HUES6 (cell line): ENCODE measurements around the gene SMARCA4.

ENCODE experiments used
- H3K27ac ChIP-seq: 2 replicates; pipeline ENCODE4 v1.7.0; 2013; ENCODE audit warnings: low read depth, mild to moderate bottlenecking, low read length, inconsistent platforms
- H3K27me3 ChIP-seq: 2 replicates; pipeline ENCODE4 v1.6.1; 2013; ENCODE audit warnings: low read length; ENCODE audit not compliant: control insufficient read depth, insufficient read depth
- H3K36me3 ChIP-seq: 2 replicates; pipeline ENCODE4 v1.6.1; 2013; ENCODE audit warnings: low read length; ENCODE audit not compliant: control insufficient read depth, insufficient read depth
- H3K4me1 ChIP-seq: 2 replicates; pipeline ENCODE4 v1.6.1; 2013; ENCODE audit warnings: low read length; ENCODE audit not compliant: control insufficient read depth, insufficient read depth
- H3K4me3 ChIP-seq: 2 replicates; pipeline ENCODE4 v1.5.1; 2013; ENCODE audit warnings: low read depth, low read length
- H3K9ac ChIP-seq: one replicate; pipeline ENCODE4 v1.6.1; 2013; ENCODE audit warnings: mild to moderate bottlenecking, low read length
- H3K9me3 ChIP-seq: 2 replicates; pipeline ENCODE4 v1.6.1; 2013; ENCODE audit warnings: low read depth, low read length; ENCODE audit not compliant: control insufficient read depth, insufficient read depth

Gene SMARCA4

GRCh38 chr19:11054200-11054599 lies 93.4 kb downstream of the SMARCA4 start:
- Histone ChIP-seq H3K4me3 (no peak overlapping the region), H3K36me3 (peaks cover 77% of the 10 kb centered on the region), H3K4me1 (no peaks in the 10 kb centered on the region), H3K9ac (no peak overlapping the region), H3K9me3 (no peaks in the 10 kb centered on the region), H3K27me3 (no peaks in the 10 kb centered on the region), H3K27ac (no peak overlapping the region)

GRCh38 chr19:11054628-11055027 lies 93.8 kb downstream of the SMARCA4 start:
- H3K9ac ChIP-seq, result no peak overlapping the region
- no peak overlapping the region for H3K27ac ChIP-seq
- H3K9me3 ChIP-seq, result no peaks in the 10 kb centered on the region
- H3K4me3 ChIP-seq, result no peak overlapping the region
- peaks cover 77% of the 10 kb centered on the region for H3K36me3 ChIP-seq
- no peaks in the 10 kb centered on the region for H3K27me3 ChIP-seq
- H3K4me1 ChIP-seq, result no peaks in the 10 kb centered on the region

- Histone ChIP-seq H3K9ac (no peak overlapping the region), H3K36me3 (peaks cover 79% of the 10 kb centered on the region), H3K4me3 (no peak overlapping the region), H3K27ac (no peak overlapping the region), H3K4me1 (no peaks in the 10 kb centered on the region), H3K9me3 (no peaks in the 10 kb centered on the region), H3K27me3 (no peaks in the 10 kb centered on the region)
Observed at GRCh38 chr19:11058246-11059030, 97.6 kb downstream of the SMARCA4 start.

- Histone ChIP-seq H3K27me3 (no peaks in the 10 kb centered on the region), H3K9me3 (no peaks in the 10 kb centered on the region), H3K27ac (no peak overlapping the region), H3K4me3 (no peak overlapping the region), H3K9ac (no peak overlapping the region), H3K36me3 (peaks cover 73% of the 10 kb centered on the region), H3K4me1 (no peaks in the 10 kb centered on the region)
Observed at GRCh38 chr19:11059511-11060358, 98.9 kb downstream of the SMARCA4 start.

- H3K27ac ChIP-seq, result no peak overlapping the region
- H3K27me3 ChIP-seq, result no peaks in the 10 kb centered on the region
- H3K4me1 ChIP-seq, result no peaks in the 10 kb centered on the region
- no peak overlapping the region for H3K4me3 ChIP-seq
- H3K36me3 ChIP-seq, result peaks cover 67% of the 10 kb centered on the region
- no peak overlapping the region for H3K9ac ChIP-seq
- H3K9me3 ChIP-seq, result no peaks in the 10 kb centered on the region
Observed at GRCh38 chr19:11061952-11062351, 101.1 kb downstream of the SMARCA4 start.

GRCh38 chr19:11063434-11063833 lies 102.6 kb downstream of the SMARCA4 start:
- Histone ChIP-seq H3K27me3 (no peaks in the 10 kb centered on the region), H3K27ac (no peak overlapping the region), H3K36me3 (peaks cover 65% of the 10 kb centered on the region), H3K4me3 (no peak overlapping the region), H3K9ac (no peak overlapping the region), H3K9me3 (peaks cover 6% of the 10 kb centered on the region; the same call in 1 of the 2 replicates), H3K4me1 (no peaks in the 10 kb centered on the region)

- no peak overlapping the region for H3K4me3 ChIP-seq
- peaks cover 52% of the 10 kb centered on the region for H3K36me3 ChIP-seq
- no peaks in the 10 kb centered on the region for H3K27me3 ChIP-seq
- H3K27ac ChIP-seq, result no peak overlapping the region
- H3K9ac ChIP-seq, result no peak overlapping the region
- H3K9me3 ChIP-seq, result peaks cover 6% of the 10 kb centered on the region; the same call in 1 of the 2 replicates
- no peaks in the 10 kb centered on the region for H3K4me1 ChIP-seq
Observed at GRCh38 chr19:11064831-11065303, 104.0 kb downstream of the SMARCA4 start.

- Histone ChIP-seq H3K9me3 (peaks cover 6% of the 10 kb centered on the region; the same call in 1 of the 2 replicates), H3K36me3 (peaks cover 39% of the 10 kb centered on the region), H3K9ac (no peak overlapping the region), H3K4me3 (no peak overlapping the region), H3K4me1 (no peaks in the 10 kb centered on the region), H3K27ac (no peak overlapping the region), H3K27me3 (no peaks in the 10 kb centered on the region)
Observed at GRCh38 chr19:11066326-11066725, 105.5 kb downstream of the SMARCA4 start.

- H3K9ac ChIP-seq, result no peak overlapping the region
- H3K4me3 ChIP-seq, result no peak overlapping the region
- H3K4me1 ChIP-seq, result no peaks in the 10 kb centered on the region
- H3K27me3 ChIP-seq, result no peaks in the 10 kb centered on the region
- H3K36me3 ChIP-seq, result peaks cover 27% of the 10 kb centered on the region
- H3K27ac ChIP-seq, result no peak overlapping the region
- H3K9me3 ChIP-seq, result peaks cover 6% of the 10 kb centered on the region; the same call in 1 of the 2 replicates
Observed at GRCh38 chr19:11067356-11068113, 106.7 kb downstream of the SMARCA4 start.

GRCh38 chr19:11069561-11069960 lies 108.7 kb downstream of the SMARCA4 start:
- H3K4me3 ChIP-seq, result no peak overlapping the region
- H3K27me3 ChIP-seq, result no peaks in the 10 kb centered on the region
- H3K27ac ChIP-seq, result no peak overlapping the region
- no peaks in the 10 kb centered on the region for H3K4me1 ChIP-seq
- H3K9me3 ChIP-seq, result peaks cover 6% of the 10 kb centered on the region; the same call in 1 of the 2 replicates
- peaks cover 21% of the 10 kb centered on the region; the same call in 1 of the 2 replicates for H3K36me3 ChIP-seq
- no peak overlapping the region for H3K9ac ChIP-seq
